HPDE6-E6E7 (cell line): ENCODE measurements around the gene LRRC55.

Experiments
- DNase-seq: peaks from one replicate; pipeline ENCODE4 v3.0.0; 2011; ENCODE audit warnings: missing footprints; ENCODE audit errors: extremely low spot score

The LRRC55 gene

GRCh38 chr11:57235761-57236703, 54.3 kb downstream of the LRRC55 start:
- no peak for DNase-seq

GRCh38 chr11:57237204-57237681, 55.5 kb downstream of the LRRC55 start, which contains the start of gene APLNR:
Gene APLNR (minus strand): TSS chr11:57237250. CDS start chr11:57237004, 246 bp downstream.
- DNase-seq: no peak

GRCh38 chr11:57239348-57239747, 57.6 kb downstream of the LRRC55 start:
- DNase-seq: no peak

- no peak for DNase-seq
These were observed 58.3 kb downstream of the LRRC55 start for GRCh38 chr11:57240007-57240406.

GRCh38 chr11:57240757-57241156, 59.0 kb downstream of the LRRC55 start:
- no peak for DNase-seq
